ENCODE results near the gene ITM2B.

DNA sequence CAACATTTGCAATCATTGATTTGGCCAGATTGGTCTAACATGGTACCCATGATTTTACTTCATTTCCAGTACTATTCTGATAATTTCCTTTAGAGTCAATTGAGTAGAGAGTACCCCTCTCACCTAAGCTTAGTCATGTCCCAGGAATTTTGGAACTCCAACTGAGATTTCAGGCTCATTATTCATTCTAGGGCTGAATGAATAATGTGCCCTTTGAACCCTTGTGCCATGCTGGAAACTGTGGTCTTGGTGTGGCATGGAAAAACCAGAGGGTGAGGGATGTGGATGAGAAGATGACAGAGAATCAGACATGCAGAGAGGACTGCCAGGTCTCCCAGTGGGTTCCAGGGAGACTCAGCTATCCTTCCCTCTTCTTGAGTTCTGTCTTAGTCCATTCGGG, 30.2 kb downstream of the ITM2B start:
- no peak for TF ChIP-seq EP300 (IDR thresholded peaks at IDR 0.05)
- TF ChIP-seq POLR2A (IDR thresholded peaks at IDR 0.05) = no peak
- TF ChIP-seq, protein P1, sequence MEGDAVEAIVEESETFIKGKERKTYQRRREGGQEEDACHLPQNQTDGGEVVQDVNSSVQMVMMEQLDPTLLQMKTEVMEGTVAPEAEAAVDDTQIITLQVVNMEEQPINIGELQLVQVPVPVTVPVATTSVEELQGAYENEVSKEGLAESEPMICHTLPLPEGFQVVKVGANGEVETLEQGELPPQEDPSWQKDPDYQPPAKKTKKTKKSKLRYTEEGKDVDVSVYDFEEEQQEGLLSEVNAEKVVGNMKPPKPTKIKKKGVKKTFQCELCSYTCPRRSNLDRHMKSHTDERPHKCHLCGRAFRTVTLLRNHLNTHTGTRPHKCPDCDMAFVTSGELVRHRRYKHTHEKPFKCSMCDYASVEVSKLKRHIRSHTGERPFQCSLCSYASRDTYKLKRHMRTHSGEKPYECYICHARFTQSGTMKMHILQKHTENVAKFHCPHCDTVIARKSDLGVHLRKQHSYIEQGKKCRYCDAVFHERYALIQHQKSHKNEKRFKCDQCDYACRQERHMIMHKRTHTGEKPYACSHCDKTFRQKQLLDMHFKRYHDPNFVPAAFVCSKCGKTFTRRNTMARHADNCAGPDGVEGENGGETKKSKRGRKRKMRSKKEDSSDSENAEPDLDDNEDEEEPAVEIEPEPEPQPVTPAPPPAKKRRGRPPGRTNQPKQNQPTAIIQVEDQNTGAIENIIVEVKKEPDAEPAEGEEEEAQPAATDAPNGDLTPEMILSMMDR (IDR thresholded peaks at IDR 0.05) = no peak
- TF ChIP-seq POLR2AphosphoS5 (IDR thresholded peaks at IDR 0.05) = no peak

Measured in upper lobe of left lung (tissue), 4 donors.